ENCODE results near the gene TRERF1.

Gene TRERF1

GRCh38 chr6:42424906-42425474 lies 26.7 kb downstream of the TRERF1 start:
- no peak for DNase-seq (ENCODE audit: low spot score)

GRCh38 chr6:42423244-42423643 lies 28.5 kb downstream of the TRERF1 start:
- no peak for DNase-seq (ENCODE audit: low spot score)

GRCh38 chr6:42420741-42421140 lies 31.0 kb downstream of the TRERF1 start:
- no peak for DNase-seq (ENCODE audit: low spot score)

- no peak for DNase-seq (ENCODE audit: low spot score)
Measured at GRCh38 chr6:42419490-42420280, 32.0 kb downstream of the TRERF1 start.

- DNase-seq (ENCODE audit: low spot score), result no peak
Measured at GRCh38 chr6:42418724-42419123, 33.0 kb downstream of the TRERF1 start.

- DNase-seq (ENCODE audit: low spot score), result no peak
Measured at GRCh38 chr6:42417641-42418112, 34.0 kb downstream of the TRERF1 start.

GRCh38 chr6:42411406-42411805 lies 40.3 kb downstream of the TRERF1 start:
- DNase-seq (ENCODE audit: low spot score), result no peak

- no peak for DNase-seq (ENCODE audit: low spot score)
Measured at GRCh38 chr6:42410861-42411260, 40.9 kb downstream of the TRERF1 start.

GRCh38 chr6:42409581-42409980 lies 42.1 kb downstream of the TRERF1 start:
- DNase-seq (ENCODE audit: low spot score), result no peak

GRCh38 chr6:42407379-42407778 lies 44.3 kb downstream of the TRERF1 start:
- DNase-seq (ENCODE audit: low spot score), result no peak

- peak; percentile 13 for DNase-seq (ENCODE audit: low spot score)
Measured at GRCh38 chr6:42406306-42407280, 45.1 kb downstream of the TRERF1 start.

- DNase-seq (ENCODE audit: low spot score), result no peak
Measured at GRCh38 chr6:42405021-42405420, 46.7 kb downstream of the TRERF1 start.

GRCh38 chr6:42404484-42404883 lies 47.2 kb downstream of the TRERF1 start:
- peak; percentile 23 for DNase-seq (ENCODE audit: low spot score)

GRCh38 chr6:42403831-42404230 lies 47.9 kb downstream of the TRERF1 start:
- no peak for DNase-seq (ENCODE audit: low spot score)

GRCh38 chr6:42403421-42403820 lies 48.3 kb downstream of the TRERF1 start:
- DNase-seq (ENCODE audit: low spot score), result no peak

GRCh38 chr6:42402184-42402583 lies 49.5 kb downstream of the TRERF1 start:
- no peak for DNase-seq (ENCODE audit: low spot score)

GRCh38 chr6:42401613-42401951 lies 50.1 kb downstream of the TRERF1 start:
- no peak for DNase-seq (ENCODE audit: low spot score)

GRCh38 chr6:42400886-42401612 lies 50.7 kb downstream of the TRERF1 start:
- DNase-seq (ENCODE audit: low spot score), result no peak

- DNase-seq (ENCODE audit: low spot score), result no peak
Measured at GRCh38 chr6:42400061-42400760, 51.5 kb downstream of the TRERF1 start.

GRCh38 chr6:42396720-42397119 lies 55.0 kb downstream of the TRERF1 start:
- DNase-seq (ENCODE audit: low spot score), result no peak

- no peak for DNase-seq (ENCODE audit: low spot score)
Measured at GRCh38 chr6:42394881-42395620, 56.7 kb downstream of the TRERF1 start.
